Fibroblast of mammary gland (primary cell): ENCODE results near the gene SOX12.
"Not testable (repeated sequence)": the region's sequence is repeated elsewhere in the genome, so short reads cannot be mapped to it uniquely, and the experiment has no call there.

ENCODE experiments used
- DNase-seq: peaks from one replicate; pipeline ENCODE4 v3.0.0-alpha.2; 2010; ENCODE audit warnings: low read depth
- H3K4me3 ChIP-seq: 2 replicates; pipeline ENCODE4 v1.5.1; 2011; ENCODE audit warnings: low read depth, mild to moderate bottlenecking, low read length, moderate library complexity; ENCODE audit not compliant: control insufficient read depth
- TF ChIP-seq, protein P1 (sequence below): conservative IDR thresholded peaks from 2 replicates; pipeline ENCODE4 v1.5.1; 2011; ENCODE audit warnings: low read depth, low read length, inconsistent platforms; ENCODE audit not compliant: control insufficient read depth, insufficient read depth

The SOX12 gene

GRCh38 chr20:329851-330232 lies 4.5 kb downstream of the SOX12 start:
- no peak for DNase-seq
- no peak overlapping the region for H3K4me3 ChIP-seq
- TF ChIP-seq, protein P1, sequence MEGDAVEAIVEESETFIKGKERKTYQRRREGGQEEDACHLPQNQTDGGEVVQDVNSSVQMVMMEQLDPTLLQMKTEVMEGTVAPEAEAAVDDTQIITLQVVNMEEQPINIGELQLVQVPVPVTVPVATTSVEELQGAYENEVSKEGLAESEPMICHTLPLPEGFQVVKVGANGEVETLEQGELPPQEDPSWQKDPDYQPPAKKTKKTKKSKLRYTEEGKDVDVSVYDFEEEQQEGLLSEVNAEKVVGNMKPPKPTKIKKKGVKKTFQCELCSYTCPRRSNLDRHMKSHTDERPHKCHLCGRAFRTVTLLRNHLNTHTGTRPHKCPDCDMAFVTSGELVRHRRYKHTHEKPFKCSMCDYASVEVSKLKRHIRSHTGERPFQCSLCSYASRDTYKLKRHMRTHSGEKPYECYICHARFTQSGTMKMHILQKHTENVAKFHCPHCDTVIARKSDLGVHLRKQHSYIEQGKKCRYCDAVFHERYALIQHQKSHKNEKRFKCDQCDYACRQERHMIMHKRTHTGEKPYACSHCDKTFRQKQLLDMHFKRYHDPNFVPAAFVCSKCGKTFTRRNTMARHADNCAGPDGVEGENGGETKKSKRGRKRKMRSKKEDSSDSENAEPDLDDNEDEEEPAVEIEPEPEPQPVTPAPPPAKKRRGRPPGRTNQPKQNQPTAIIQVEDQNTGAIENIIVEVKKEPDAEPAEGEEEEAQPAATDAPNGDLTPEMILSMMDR, result no peak

GRCh38 chr20:330233-331149 lies 5.1 kb downstream of the SOX12 start:
- DNase-seq, result peak; percentile 83
- no peak overlapping the region for H3K4me3 ChIP-seq
- TF ChIP-seq, protein P1, result peak; percentile 93

- TF ChIP-seq, protein P1, result no peak
- H3K4me3 ChIP-seq, result no peak overlapping the region
- no peak for DNase-seq
These were observed 9.2 kb downstream of the SOX12 start for GRCh38 chr20:334578-334977.

DNA sequence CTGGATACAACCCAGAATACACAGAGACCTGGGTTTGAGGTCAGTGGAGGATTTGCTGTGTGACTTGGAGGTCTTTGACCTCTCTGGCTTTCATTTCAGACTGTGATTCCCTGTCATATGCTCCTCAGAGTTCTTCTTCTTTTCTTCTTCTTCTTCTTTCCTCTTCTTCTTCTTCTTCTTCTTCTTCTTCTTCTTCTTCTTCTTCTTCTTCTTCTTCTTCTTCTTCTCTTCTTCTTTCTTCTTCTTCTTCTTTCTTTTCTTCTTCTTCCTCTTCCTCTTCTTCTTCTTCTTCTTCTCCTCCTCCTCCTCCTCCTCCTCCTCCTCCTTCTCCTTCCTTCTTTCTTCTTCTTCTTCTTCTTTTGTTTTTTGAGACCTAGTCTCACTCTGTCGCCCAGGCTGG lies 10.7 kb downstream of the SOX12 start:
- DNase-seq, H3K4me3 ChIP-seq: not testable (repeated sequence)

DNA sequence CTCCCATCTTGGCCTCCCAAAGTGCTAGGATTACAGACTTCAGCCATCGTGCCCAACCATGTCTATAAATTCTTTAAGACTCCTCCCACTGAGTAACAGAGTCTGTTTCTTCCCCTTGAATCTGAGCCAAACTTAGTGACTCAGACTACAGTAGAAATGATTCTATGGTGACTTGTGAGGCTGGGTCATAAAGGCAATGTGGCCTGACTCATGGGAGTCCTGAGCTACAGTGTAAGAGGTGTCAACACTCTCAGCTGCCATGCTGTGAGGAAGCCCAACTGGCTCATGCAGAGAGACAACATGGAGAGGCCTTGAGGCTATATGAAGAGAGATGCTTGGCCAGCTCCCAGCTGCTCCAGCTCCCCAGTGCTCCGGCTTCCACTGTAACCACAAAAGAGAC lies 16.3 kb downstream of the SOX12 start:
- TF ChIP-seq, protein P1, result no peak
- no peak overlapping the region for H3K4me3 ChIP-seq
- DNase-seq, result peak; percentile 96

GRCh38 chr20:343107-343506 lies 17.8 kb downstream of the SOX12 start:
- H3K4me3 ChIP-seq, result no peak overlapping the region
- no peak for DNase-seq
- TF ChIP-seq, protein P1, result no peak

GRCh38 chr20:346033-346639 lies 20.8 kb downstream of the SOX12 start:
- peak overlapping the region; percentile 77 for H3K4me3 ChIP-seq
- TF ChIP-seq, protein P1, result no peak
- no peak for DNase-seq
